ENCODE data around the gene RPTOR. TPM values are rescaled to one million over a fixed set of nuclear protein-coding genes. Genes with fewer than 3 reads are reported as not detected.

The RPTOR gene
- total RNA-seq, 1 experiment from 2014 or later, result 19.8 TPM

- DNase-seq (ENCODE audit: low read depth), result peak; percentile 54
- in situ Hi-C loops (cut with HindIII; ENCODE audit: low pct_unique_long_range_greater_than_20kb, low sequenced_read_pairs), result no loop called here
These were observed 55.1 kb downstream of the RPTOR start for GRCh38 chr17:80599546-80600305.

- in situ Hi-C loops (cut with HindIII; ENCODE audit: low pct_unique_long_range_greater_than_20kb, low sequenced_read_pairs), result no loop called here
- DNase-seq (ENCODE audit: low read depth), result no peak
These were observed 56.5 kb downstream of the RPTOR start for GRCh38 chr17:80601146-80601545.

GRCh38 chr17:80603396-80603795 is 58.8 kb downstream of the RPTOR start:
- in situ Hi-C loops (cut with HindIII; ENCODE audit: low pct_unique_long_range_greater_than_20kb, low sequenced_read_pairs), result no loop called here
- DNase-seq (ENCODE audit: low read depth), result no peak

- in situ Hi-C loops (cut with HindIII; ENCODE audit: low pct_unique_long_range_greater_than_20kb, low sequenced_read_pairs), result no loop called here
- DNase-seq (ENCODE audit: low read depth), result no peak
These were observed 59.5 kb downstream of the RPTOR start for GRCh38 chr17:80604009-80604669.

GRCh38 chr17:80604670-80605010 is 60.0 kb downstream of the RPTOR start:
- in situ Hi-C loops (cut with HindIII; ENCODE audit: low pct_unique_long_range_greater_than_20kb, low sequenced_read_pairs), result no loop called here
- DNase-seq (ENCODE audit: low read depth), result no peak

- peak; percentile 84 for DNase-seq (ENCODE audit: low read depth)
- in situ Hi-C loops (cut with HindIII; ENCODE audit: low pct_unique_long_range_greater_than_20kb, low sequenced_read_pairs), result no loop called here
These were observed 60.9 kb downstream of the RPTOR start for GRCh38 chr17:80605326-80606066.

GRCh38 chr17:80608326-80608725 is 63.7 kb downstream of the RPTOR start:
- DNase-seq (ENCODE audit: low read depth), result no peak
- in situ Hi-C loops (cut with HindIII; ENCODE audit: low pct_unique_long_range_greater_than_20kb, low sequenced_read_pairs), result no loop called here

GRCh38 chr17:80609757-80610156 is 65.1 kb downstream of the RPTOR start:
- no peak for DNase-seq (ENCODE audit: low read depth)
- in situ Hi-C loops (cut with HindIII; ENCODE audit: low pct_unique_long_range_greater_than_20kb, low sequenced_read_pairs), result no loop called here

- DNase-seq (ENCODE audit: low read depth), result no peak
- in situ Hi-C loops (cut with HindIII; ENCODE audit: low pct_unique_long_range_greater_than_20kb, low sequenced_read_pairs), result no loop called here
These were observed 67.2 kb downstream of the RPTOR start for GRCh38 chr17:80611816-80612215.

GRCh38 chr17:80612997-80613731 is 68.5 kb downstream of the RPTOR start:
- in situ Hi-C loops (cut with HindIII; ENCODE audit: low pct_unique_long_range_greater_than_20kb, low sequenced_read_pairs), result no loop called here
- DNase-seq (ENCODE audit: low read depth), result no peak

- in situ Hi-C loops (cut with HindIII; ENCODE audit: low pct_unique_long_range_greater_than_20kb, low sequenced_read_pairs), result no loop called here
- DNase-seq (ENCODE audit: low read depth), result no peak
These were observed 69.1 kb downstream of the RPTOR start for GRCh38 chr17:80613732-80614071.

GRCh38 chr17:80614332-80615047 is 69.9 kb downstream of the RPTOR start:
- DNase-seq (ENCODE audit: low read depth), result no peak
- in situ Hi-C loops (cut with HindIII; ENCODE audit: low pct_unique_long_range_greater_than_20kb, low sequenced_read_pairs), result no loop called here

GRCh38 chr17:80615376-80615775 is 70.7 kb downstream of the RPTOR start:
- no peak for DNase-seq (ENCODE audit: low read depth)
- in situ Hi-C loops (cut with HindIII; ENCODE audit: low pct_unique_long_range_greater_than_20kb, low sequenced_read_pairs), result no loop called here

GRCh38 chr17:80616705-80617104 is 72.1 kb downstream of the RPTOR start:
- in situ Hi-C loops (cut with HindIII; ENCODE audit: low pct_unique_long_range_greater_than_20kb, low sequenced_read_pairs), result no loop called here
- DNase-seq (ENCODE audit: low read depth), result no peak

GRCh38 chr17:80618304-80618703 is 73.7 kb downstream of the RPTOR start:
- DNase-seq (ENCODE audit: low read depth), result no peak
- in situ Hi-C loops (cut with HindIII; ENCODE audit: low pct_unique_long_range_greater_than_20kb, low sequenced_read_pairs), result no loop called here

GRCh38 chr17:80619535-80620235 is 75.0 kb downstream of the RPTOR start:
- peak; percentile 55 for DNase-seq (ENCODE audit: low read depth)
- in situ Hi-C loops (cut with HindIII; ENCODE audit: low pct_unique_long_range_greater_than_20kb, low sequenced_read_pairs), result no loop called here

GRCh38 chr17:80621335-80621996 is 76.8 kb downstream of the RPTOR start:
- in situ Hi-C loops (cut with HindIII; ENCODE audit: low pct_unique_long_range_greater_than_20kb, low sequenced_read_pairs), result no loop called here

More at GRCh38 chr17:80621335-80621996, 76.8 kb downstream of the RPTOR start:
- no peak for DNase-seq (ENCODE audit: low read depth)
